ENCODE results near the gene REXO2.

- TF ChIP-seq POLR2A (IDR thresholded peaks at IDR 0.05) (no peak), CTCF (IDR thresholded peaks at IDR 0.05) (no peak)
Observed at GRCh38 chr11:114440971-114441763, 1.9 kb downstream of the REXO2 start.
